ENCODE data around the gene ING2. TPM values are rescaled to one million over a fixed set of nuclear protein-coding genes. Genes with fewer than 3 reads are reported as not detected.

Gene ING2
- total and polyA plus RNA-seq, 12 donors: 18.9 to 119 (median 43.6) TPM

DNA sequence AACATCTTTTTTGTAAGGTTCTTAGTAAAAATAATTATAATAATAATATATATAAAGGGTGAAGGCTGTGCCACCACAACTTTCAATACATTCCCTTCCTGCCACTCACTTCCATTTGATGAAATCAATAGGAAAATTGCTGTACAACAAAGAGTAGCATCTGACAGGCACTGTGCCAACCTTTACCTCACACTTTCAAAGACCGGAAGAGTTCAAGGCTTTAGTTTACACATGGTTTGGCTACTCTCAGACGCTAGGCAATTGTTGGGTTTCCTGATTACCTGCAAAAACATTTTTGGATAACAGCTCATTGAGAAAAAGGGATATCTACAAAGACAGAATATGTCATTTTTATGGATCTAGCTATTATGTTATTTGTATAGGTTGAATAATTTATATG is 5.5 kb upstream of the ING2 start:
- no peak for TF ChIP-seq POLR2A (IDR thresholded peaks at IDR 0.05)
- TF ChIP-seq, protein P1, sequence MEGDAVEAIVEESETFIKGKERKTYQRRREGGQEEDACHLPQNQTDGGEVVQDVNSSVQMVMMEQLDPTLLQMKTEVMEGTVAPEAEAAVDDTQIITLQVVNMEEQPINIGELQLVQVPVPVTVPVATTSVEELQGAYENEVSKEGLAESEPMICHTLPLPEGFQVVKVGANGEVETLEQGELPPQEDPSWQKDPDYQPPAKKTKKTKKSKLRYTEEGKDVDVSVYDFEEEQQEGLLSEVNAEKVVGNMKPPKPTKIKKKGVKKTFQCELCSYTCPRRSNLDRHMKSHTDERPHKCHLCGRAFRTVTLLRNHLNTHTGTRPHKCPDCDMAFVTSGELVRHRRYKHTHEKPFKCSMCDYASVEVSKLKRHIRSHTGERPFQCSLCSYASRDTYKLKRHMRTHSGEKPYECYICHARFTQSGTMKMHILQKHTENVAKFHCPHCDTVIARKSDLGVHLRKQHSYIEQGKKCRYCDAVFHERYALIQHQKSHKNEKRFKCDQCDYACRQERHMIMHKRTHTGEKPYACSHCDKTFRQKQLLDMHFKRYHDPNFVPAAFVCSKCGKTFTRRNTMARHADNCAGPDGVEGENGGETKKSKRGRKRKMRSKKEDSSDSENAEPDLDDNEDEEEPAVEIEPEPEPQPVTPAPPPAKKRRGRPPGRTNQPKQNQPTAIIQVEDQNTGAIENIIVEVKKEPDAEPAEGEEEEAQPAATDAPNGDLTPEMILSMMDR (IDR thresholded peaks at IDR 0.05): no peak
- H3K4me3 ChIP-seq: no peak overlapping the region
- peaks cover 16 to 23% of the 10 kb centered on the region in 2 donors for H3K4me1 ChIP-seq (replicated peaks in 1 of 2)
- H3K9me3 ChIP-seq (replicated peaks in 1 of 3): no peaks in the 10 kb centered on the region
- WGBS, 4 donors: 22 to 29% (median 28%) methylated on average over 2 of the region's 2 CpGs
- H3K27ac ChIP-seq: no peak overlapping the region
- intact Hi-C loops (cut with DNase I): no loop called here
- H3K27me3 ChIP-seq: no peaks in the 10 kb centered on the region
- peaks cover 0 to 7% of the 10 kb centered on the region in 2 donors for H3K36me3 ChIP-seq (replicated peaks in 1 of 2)
- DNase-seq: peak in 2 of 7 donors; percentile 19 to 36

DNA sequence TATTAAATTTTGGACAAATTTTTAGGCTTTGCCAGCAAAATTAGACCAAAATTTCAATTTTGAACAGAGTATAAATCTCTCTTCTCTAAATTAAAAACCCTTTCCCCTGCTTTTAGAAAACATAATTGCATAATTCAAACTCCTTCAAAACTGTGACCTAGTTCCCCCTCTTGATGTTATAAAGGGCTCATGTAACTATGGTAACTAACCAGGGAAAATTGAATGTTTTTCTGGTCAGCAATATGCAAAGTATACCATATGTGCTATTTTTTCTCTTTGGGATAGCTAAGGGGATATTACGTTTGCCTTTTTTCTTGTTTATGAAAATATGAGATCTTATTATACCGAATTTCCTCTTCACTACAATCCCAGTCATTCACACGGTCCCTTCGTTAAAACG is 5.1 kb upstream of the ING2 start:
- TF ChIP-seq POLR2A (IDR thresholded peaks at IDR 0.05): no peak
- TF ChIP-seq, protein P1 (IDR thresholded peaks at IDR 0.05): no peak
- H3K27ac ChIP-seq: no peak overlapping the region
- intact Hi-C loops (cut with DNase I): loop anchor here in 1 of 2 donors (10.0 kb wide), 1 partner anchor 155 kb away; the partner anchor contains the start of genes RWDD4 and TRAPPC11
- no peak overlapping the region for H3K4me3 ChIP-seq
- peaks cover 0 to 5% of the 10 kb centered on the region in 2 donors for H3K36me3 ChIP-seq (replicated peaks in 1 of 2)
- H3K9me3 ChIP-seq (replicated peaks in 1 of 3): no peaks in the 10 kb centered on the region
- H3K27me3 ChIP-seq: no peaks in the 10 kb centered on the region
- whole genome bisulfite sequencing, 4 donors: 67 to 80% (median 74%) methylated on average over 5 of the region's 5 CpGs
- no peak for DNase-seq
- H3K4me1 ChIP-seq (replicated peaks in 1 of 2): peaks cover 16 to 23% of the 10 kb centered on the region in 2 donors

DNA sequence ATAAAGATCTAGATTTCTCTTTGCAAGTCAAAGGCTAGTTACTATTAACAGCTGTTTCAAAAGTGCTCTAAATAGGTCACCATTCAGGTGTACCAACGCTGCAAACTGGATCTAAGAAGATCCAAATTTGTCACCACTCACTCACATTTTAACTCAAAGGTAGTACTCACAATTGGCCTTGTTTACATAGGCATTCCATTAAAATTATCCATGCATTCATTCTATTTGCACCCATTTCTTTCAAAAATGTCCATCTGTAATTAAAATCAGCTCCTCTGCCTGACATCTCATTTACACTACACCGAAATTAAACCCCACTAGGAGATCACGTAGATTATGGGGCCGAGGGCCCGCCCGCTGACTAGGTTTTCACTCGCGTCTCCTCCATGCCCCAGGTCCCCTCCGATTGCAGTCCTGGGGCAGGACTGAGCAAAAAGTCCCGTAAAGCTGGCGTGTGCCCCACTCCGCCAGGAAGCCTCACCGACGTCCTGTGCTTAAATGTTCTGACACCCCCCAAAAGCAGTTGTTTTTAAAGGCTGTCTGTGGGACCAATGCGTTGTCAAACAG is 1.3 kb upstream of the ING2 start:
- H3K27ac ChIP-seq: peak overlapping the region; percentile 93 to 99 (median 99)
- TF ChIP-seq, protein P1 (IDR thresholded peaks at IDR 0.05): no peak
- no peak for TF ChIP-seq POLR2A (IDR thresholded peaks at IDR 0.05)
- DNase-seq: no peak
- peak overlapping the region; percentile 34 to 82 (median 66) for H3K4me3 ChIP-seq
- no peaks in the 10 kb centered on the region for H3K27me3 ChIP-seq
- H3K9me3 ChIP-seq (replicated peaks in 1 of 3): no peaks in the 10 kb centered on the region
- no peaks in the 10 kb centered on the region for H3K36me3 ChIP-seq (replicated peaks in 1 of 2)
- 0 to 1% (median 0%) methylated on average over 6 to 15 of the region's 15 CpGs for WGBS, 4 donors
- intact Hi-C loops (cut with DNase I): loop anchor here in 1 of 2 donors (10.0 kb wide), 1 partner anchor 151 kb away; the partner anchor contains the start of genes RWDD4 and TRAPPC11
- H3K4me1 ChIP-seq (replicated peaks in 1 of 2): peaks cover 20 to 44% of the 10 kb centered on the region in 2 donors

DNA sequence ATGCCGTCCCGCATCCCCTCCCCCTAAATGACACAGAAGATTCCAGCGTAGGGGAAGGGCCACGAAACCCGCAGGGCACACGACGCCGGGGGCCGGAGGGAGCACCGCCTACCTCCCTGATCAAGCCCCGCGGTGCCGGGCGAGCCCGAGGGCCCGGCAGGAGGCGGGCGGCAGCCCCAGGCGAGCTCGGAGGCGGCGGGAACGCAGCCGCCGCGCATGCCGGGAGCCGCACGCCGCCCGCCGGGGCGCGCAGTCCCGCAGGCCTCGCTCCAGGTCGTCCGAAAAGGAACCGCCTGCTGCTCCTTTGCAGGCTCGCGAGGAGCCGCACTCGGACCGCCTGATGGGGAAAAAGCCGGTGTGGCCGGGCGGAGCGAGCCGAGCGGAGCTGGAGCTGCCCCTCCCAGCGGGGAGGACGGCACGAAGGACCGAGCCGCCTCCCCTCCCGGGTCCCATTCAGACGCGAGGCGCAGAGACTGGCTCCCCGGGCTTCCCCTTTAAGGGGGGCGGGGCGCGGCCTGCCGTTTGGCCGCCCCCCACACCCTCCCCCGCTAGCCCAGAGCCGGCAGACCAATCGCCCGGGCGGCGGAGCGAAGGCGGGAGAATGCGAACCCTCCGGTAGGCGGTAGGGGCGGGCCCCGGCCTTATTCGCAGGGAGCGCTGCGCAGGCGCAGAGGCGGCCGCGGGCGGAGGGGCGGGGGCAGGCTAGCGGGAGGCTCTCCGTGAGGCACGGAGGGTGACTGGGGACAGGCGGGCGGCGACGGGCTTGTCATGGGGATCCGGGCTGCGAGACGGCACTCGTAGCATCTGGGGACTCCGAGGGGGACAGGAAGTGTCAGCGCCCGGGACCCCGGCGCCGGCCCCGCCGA is 561 bp upstream of the ING2 start:
- DNase-seq: peak; percentile 99 to 100 (median 99)
- 0% methylated on average over 5 to 106 of the region's 106 CpGs for WGBS, 4 donors
- Histone ChIP-seq H3K27me3 (no peaks in the 10 kb centered on the region), H3K27ac (peak overlapping the region; percentile 93 to 99 (median 99)), H3K4me3 (peak overlapping the region; percentile 76 to 99 (median 87)), H3K9me3 (replicated peaks in 1 of 3) (no peaks in the 10 kb centered on the region), H3K4me1 (replicated peaks in 1 of 2) (peaks cover 23 to 41% of the 10 kb centered on the region in 2 donors), H3K36me3 (replicated peaks in 1 of 2) (no peaks in the 10 kb centered on the region)
- TF ChIP-seq, protein P1 (IDR thresholded peaks at IDR 0.05): peak in 4 of 6 experiments; percentile 21 to 34 (median 32)
- peak; percentile 48 to 90 for TF ChIP-seq POLR2A (IDR thresholded peaks at IDR 0.05)
- intact Hi-C loops (cut with DNase I): loop anchor here in 1 of 2 donors (10.0 kb wide), 1 partner anchor 151 kb away; the partner anchor contains the start of genes RWDD4 and TRAPPC11
